ENCODE results near the gene SEMA6A.

GRCh38 chr5:116598911-116599310, 24.3 kb upstream of the SEMA6A start:
- TF ChIP-seq POGZ (CRISPR knock-in tag; IDR thresholded peaks at IDR 0.05) (no peak), MXI1 (IDR thresholded peaks at IDR 0.05; ENCODE audit: borderline replicate concordance, low read depth, low read length) (no peak), SRSF9 (IDR thresholded peaks at IDR 0.05; ENCODE audit: borderline replicate concordance, insufficient read depth, low read depth, low read length, poor library complexity, severe bottlenecking) (no peak), ZFP36 (IDR thresholded peaks at IDR 0.05; ENCODE audit: borderline replicate concordance, low read depth, low read length, partially characterized antibody) (no peak), CTCF (CRISPR knock-in tag; IDR thresholded peaks at IDR 0.05) (no peak), RARG (CRISPR knock-in tag; IDR thresholded peaks at IDR 0.05; ENCODE audit: low read depth) (no peak), PHF8 (CRISPR knock-in tag; IDR thresholded peaks at IDR 0.05) (no peak), RBFOX2 (IDR thresholded peaks at IDR 0.05; ENCODE audit: low read depth, low read length) (no peak), FOXJ3 (CRISPR knock-in tag; IDR thresholded peaks at IDR 0.05; ENCODE audit: borderline replicate concordance) (no peak), NFAT5 (CRISPR knock-in tag; IDR thresholded peaks at IDR 0.05) (no peak), ZGPAT (CRISPR knock-in tag; IDR thresholded peaks at IDR 0.05) (no peak), POLR2AphosphoS5 (IDR thresholded peaks at IDR 0.05; ENCODE audit: low read depth, low read length) (no peak), ZNF18 (CRISPR knock-in tag; IDR thresholded peaks at IDR 0.05; ENCODE audit: insufficient replicate concordance) (no peak)

Data from HepG2 (cell line).